NCI-H1048 (cell line): Measurements from ENCODE around the gene HDAC6.
A peak's percentile ranks its signal among the peaks of the same experiment; 100 is the strongest.

Source experiments
- DNase-seq: peaks from one replicate; lab custom pipeline; 2025; lab: John Stamatoyannopoulos, UW

HDAC6 gene

GRCh38 chrX:48801280-48802088 lies at the start of gene HDAC6:
HDAC6 (plus strand) TSS chrX:48802067; CDS start chrX:48802693, 626 bp downstream.
- peak; percentile 79 for DNase-seq

- DNase-seq = no peak
Observed at GRCh38 chrX:48752498-48752897, 49.4 kb upstream of the HDAC6 start.

GRCh38 chrX:48753708-48754228 lies 48.1 kb upstream of the HDAC6 start:
- DNase-seq = no peak

GRCh38 chrX:48754238-48754637 lies 47.6 kb upstream of the HDAC6 start:
- no peak for DNase-seq

- DNase-seq = no peak
Observed at GRCh38 chrX:48761674-48762471, 40.0 kb upstream of the HDAC6 start, which contains the start of gene GLOD5. GLOD5 (plus strand) TSS chrX:48761747; CDS start chrX:48761791, 44 bp downstream.

- no peak for DNase-seq
Observed at GRCh38 chrX:48769230-48769629, 32.6 kb upstream of the HDAC6 start.

GRCh38 chrX:48770296-48770695 lies 31.6 kb upstream of the HDAC6 start:
- DNase-seq = no peak

GRCh38 chrX:48772602-48773001 lies 29.3 kb upstream of the HDAC6 start:
- DNase-seq = no peak

GRCh38 chrX:48776818-48777439 lies 24.9 kb upstream of the HDAC6 start:
- no peak for DNase-seq

GRCh38 chrX:48779399-48779798 lies 22.5 kb upstream of the HDAC6 start:
- DNase-seq = no peak

- DNase-seq = no peak
Observed at GRCh38 chrX:48781705-48782104, 20.2 kb upstream of the HDAC6 start.

GRCh38 chrX:48782216-48782615 lies 19.7 kb upstream of the HDAC6 start:
- no peak for DNase-seq

GRCh38 chrX:48782795-48783194 lies 19.1 kb upstream of the HDAC6 start:
- DNase-seq = no peak

- no peak for DNase-seq
Observed at GRCh38 chrX:48784726-48785125, 17.1 kb upstream of the HDAC6 start.

- DNase-seq = no peak
Observed at GRCh38 chrX:48785186-48785539, 16.7 kb upstream of the HDAC6 start.

- DNase-seq = no peak
Observed at GRCh38 chrX:48785540-48786214, 16.2 kb upstream of the HDAC6 start.

GRCh38 chrX:48786341-48786800 lies 15.5 kb upstream of the HDAC6 start, which contains the start of gene GATA1:
GATA1 (plus strand) TSS chrX:48786590; CDS start chrX:48791110, 4,520 bp downstream.
- DNase-seq = no peak

GRCh38 chrX:48786825-48787504 lies 14.9 kb upstream of the HDAC6 start:
- no peak for DNase-seq

- no peak for DNase-seq
Observed at GRCh38 chrX:48787505-48788443, 14.1 kb upstream of the HDAC6 start.
